IMR-90 (cell line): ENCODE results near the gene NTSR2. TPM values are rescaled to one million over a fixed set of nuclear protein-coding genes. Genes with fewer than 3 reads are reported as not detected.

Experiments used
- ATAC-seq: fragments of 200-7000 bp; cut with Tn5 transposase; 2 replicates; pipeline ENCODE4 v1.9.1; 2020; ENCODE audit warnings: low read depth, mild to moderate bottlenecking, moderate library complexity
- BruUV-seq: library from RNA; stranded (reverse); fragments of 400-500 nt; replicated peaks from 2 replicates; lab custom pipeline; 2021; lab: Mats Ljungman, UMichigan
- CTCF ChIA-PET: fragments of 300-600 bp; formaldehyde crosslinking; extraction: SDS; loops from one replicate; lab custom pipeline; 2021; ENCODE audit warnings: antibody characterized with exemption; lab: Yijun Ruan, JAX
- POLR2A ChIA-PET: fragments of 300-600 bp; sonication (Branson Sonifier 250); formaldehyde crosslinking; loops from one replicate; lab custom pipeline; 2022; ENCODE audit warnings: antibody characterized with exemption; ENCODE audit not compliant: unreplicated experiment; lab: Charles Lee
- DNase-seq: peaks from one replicate; pipeline ENCODE4 v3.0.0; 2013
- H2AFZ ChIP-seq: replicated peaks from 2 replicates; pipeline ENCODE3; 2013; ENCODE audit warnings: low read length, mild to moderate bottlenecking; ENCODE audit not compliant: poor library complexity
- H2AK5ac ChIP-seq: 2 replicates; pipeline ENCODE4 v1.6.1; 2013; ENCODE audit warnings: low read depth, low read length, inconsistent platforms
- H2AK9ac ChIP-seq: replicated peaks from 2 replicates; pipeline ENCODE3; 2013; ENCODE audit warnings: mild to moderate bottlenecking, low read depth, low read length, moderate library complexity; ENCODE audit not compliant: poor library complexity
- H2BK120ac ChIP-seq: 2 replicates; pipeline ENCODE4 v1.6.1; 2013; ENCODE audit warnings: low read depth, low read length, inconsistent platforms
- H2BK15ac ChIP-seq: 3 replicates; pipeline ENCODE4 v1.6.1; 2013; ENCODE audit warnings: low read depth, low read length, inconsistent platforms
- H2BK20ac ChIP-seq: 2 replicates; pipeline ENCODE4 v1.6.1; 2013; ENCODE audit warnings: low read depth, mild to moderate bottlenecking, inconsistent platforms, low read length, moderate library complexity
- H2BK5ac ChIP-seq: 2 replicates; pipeline ENCODE4 v1.6.1; 2013; ENCODE audit warnings: mild to moderate bottlenecking, low read depth, low read length, inconsistent platforms; ENCODE audit not compliant: poor library complexity, severe bottlenecking
- H3K14ac ChIP-seq: replicated peaks from 2 replicates; pipeline ENCODE4 v1.6.1; 2013; ENCODE audit warnings: low read depth, low read length, inconsistent platforms
- H3K18ac ChIP-seq: 2 replicates; pipeline ENCODE4 v1.6.1; 2013; ENCODE audit warnings: low read depth, low read length, control low read depth
- H3K23ac ChIP-seq: 2 replicates; pipeline ENCODE4 v1.6.1; 2013; ENCODE audit warnings: low read depth, low read length, inconsistent platforms
- H3K27ac ChIP-seq: 2 replicates; pipeline ENCODE4 v1.5.1; 2013; ENCODE audit warnings: mild to moderate bottlenecking, control low read depth, low read length; ENCODE audit not compliant: insufficient read depth
- H3K27me3 ChIP-seq: 2 replicates; pipeline ENCODE4 v1.6.1; 2013; ENCODE audit warnings: low read length; ENCODE audit not compliant: control insufficient read depth, insufficient read depth
- H3K36me3 ChIP-seq: 2 replicates; pipeline ENCODE4 v1.6.1; 2013; ENCODE audit warnings: low read length, mixed read lengths; ENCODE audit not compliant: control insufficient read depth, insufficient read depth
- H3K4ac ChIP-seq: 2 replicates; pipeline ENCODE4 v1.6.1; 2013; ENCODE audit warnings: low read depth, low read length, inconsistent platforms
- H3K4me1 ChIP-seq: 2 replicates; pipeline ENCODE4 v1.6.1; 2013; ENCODE audit warnings: low read length, mixed read lengths; ENCODE audit not compliant: control insufficient read depth, insufficient read depth
- H3K4me2 ChIP-seq: 2 replicates; pipeline ENCODE4 v1.6.1; 2013; ENCODE audit warnings: low read depth, mild to moderate bottlenecking, control low read depth, low read length, moderate library complexity
- H3K4me3 ChIP-seq: 2 replicates; pipeline ENCODE4 v1.5.1; 2013; ENCODE audit warnings: low read depth, mild to moderate bottlenecking, control low read depth, low read length, moderate library complexity; ENCODE audit not compliant: insufficient read depth
- H3K56ac ChIP-seq: 2 replicates; pipeline ENCODE4 v1.6.1; 2013; ENCODE audit warnings: low read length, inconsistent platforms; ENCODE audit not compliant: insufficient read depth; ENCODE audit errors: extremely low read depth
- H3K79me1 ChIP-seq, 2 experiments: 2 replicates each; pipeline ENCODE4 v1.6.1; 2013; ENCODE audit warnings: low read length in 2 of 2, inconsistent platforms in 1 of 2, low read depth in 1 of 2
- H3K9ac ChIP-seq: 2 replicates; pipeline ENCODE4 v1.6.1; 2013; ENCODE audit warnings: low read depth, low read length, control low read depth
- H3K9me1 ChIP-seq: 2 replicates; pipeline ENCODE4 v1.6.1; 2013; ENCODE audit warnings: low read length, inconsistent platforms; ENCODE audit not compliant: insufficient read depth
- H3K9me3 ChIP-seq: 2 replicates; pipeline ENCODE4 v1.6.1; 2013; ENCODE audit warnings: low read length; ENCODE audit not compliant: control insufficient read depth, insufficient read depth
- H4K20me1 ChIP-seq: 2 replicates; pipeline ENCODE4 v1.6.1; 2013; ENCODE audit warnings: low read length, inconsistent platforms; ENCODE audit not compliant: insufficient read depth
- H4K5ac ChIP-seq: 2 replicates; pipeline ENCODE4 v1.6.1; 2013; ENCODE audit warnings: mild to moderate bottlenecking, low read depth, low read length, control low read depth
- H4K8ac ChIP-seq, 2 experiments: 2 replicates each; pipeline ENCODE4 v1.6.1; 2013; ENCODE audit warnings: low read depth in 2 of 2, low read length in 2 of 2, control low read depth in 1 of 2, inconsistent platforms in 1 of 2
- H4K91ac ChIP-seq: 2 replicates; pipeline ENCODE4 v1.6.1; 2013; ENCODE audit warnings: low read depth, low read length, inconsistent platforms; ENCODE audit not compliant: insufficient read depth
- BHLHE40 ChIP-seq: fragments of 150-350 bp; IDR thresholded peaks from 2 replicates; pipeline ENCODE4 v1.6.1; 2016; ENCODE audit warnings: mild to moderate bottlenecking, low read depth, low read length
- CEBPB ChIP-seq: IDR thresholded peaks from 2 replicates; pipeline ENCODE4 v1.6.1; 2012; ENCODE audit warnings: low read depth, low read length, improper control_type of control experiment
- CHD1 ChIP-seq: IDR thresholded peaks from 2 replicates; pipeline ENCODE4 v1.6.1; 2012; ENCODE audit warnings: low read depth, low read length, improper control_type of control experiment
- FOS ChIP-seq: fragments of 150-350 bp; IDR thresholded peaks from 2 replicates; pipeline ENCODE4 v1.6.1; 2016; ENCODE audit warnings: low read depth, low read length
- MAFK ChIP-seq: IDR thresholded peaks from 2 replicates; pipeline ENCODE4 v1.6.1; 2012; ENCODE audit warnings: low read depth, low read length, improper control_type of control experiment
- MAZ ChIP-seq: IDR thresholded peaks from 2 replicates; pipeline ENCODE4 v1.6.1; 2012; ENCODE audit warnings: low read depth, mild to moderate bottlenecking, low read length, improper control_type of control experiment, moderate library complexity, borderline replicate concordance
- MXI1 ChIP-seq: IDR thresholded peaks from 2 replicates; pipeline ENCODE4 v1.6.1; 2012; ENCODE audit warnings: low read depth, mild to moderate bottlenecking, low read length, moderate library complexity, borderline replicate concordance
- NFE2L2 ChIP-seq: fragments of 150-350 bp; IDR thresholded peaks from 2 replicates; pipeline ENCODE4 v1.6.1; 2016; ENCODE audit warnings: low read depth, mild to moderate bottlenecking, low read length
- POLR2A ChIP-seq: IDR thresholded peaks from 2 replicates; pipeline ENCODE4 v1.6.1; 2012; ENCODE audit warnings: mild to moderate bottlenecking, low read depth, low read length
- RAD21 ChIP-seq: IDR thresholded peaks from 2 replicates; pipeline ENCODE4 v1.6.1; 2012; ENCODE audit warnings: low read length, improper control_type of control experiment
- RCOR1 ChIP-seq: IDR thresholded peaks from 2 replicates; pipeline ENCODE4 v1.6.1; 2012; ENCODE audit warnings: mild to moderate bottlenecking, low read length, improper control_type of control experiment; ENCODE audit not compliant: insufficient replicate concordance
- RFX5 ChIP-seq: IDR thresholded peaks from 2 replicates; pipeline ENCODE4 v1.8.0; 2012; ENCODE audit warnings: low read depth, mild to moderate bottlenecking, low read length, moderate library complexity
- SMC3 ChIP-seq: fragments of 150-350 bp; IDR thresholded peaks from 2 replicates; pipeline ENCODE4 v1.6.1; 2016; ENCODE audit warnings: low read depth, mild to moderate bottlenecking, antibody characterized with exemption, low read length, moderate library complexity
- WGBS, 2 experiments: methylation state at CpG; one replicate each; pipeline versions ENCODE4 v1.1.5 to v1.1.7; 2013; ENCODE audit warnings: missing lambda C conversion rate in 2 of 2; ENCODE audit not compliant: insufficient read length in 1 of 2; ENCODE audit errors: extremely low coverage in 2 of 2; 5-methylcytosine and 5-hydroxymethylcytosine counted together
- dilution Hi-C: fragments of 300-500 bp; cut with HindIII; formaldehyde crosslinking; loops from one replicate; pipeline ENCODE4 v1.14.3; 2018; ENCODE audit warnings: low sequenced_read_pairs; ENCODE audit not compliant: unreplicated experiment
- in situ Hi-C: fragments of 300-500 bp; cut with MboI; formaldehyde crosslinking; loops from 3 replicates; pipeline ENCODE4 v1.14.3; 2019; ENCODE audit warnings: low sequenced_read_pairs, inconsistent platforms, mixed read lengths
- intact Hi-C: fragments of 100-400 bp; cut with micrococcal nuclease; formaldehyde crosslinking; loops from 2 replicates; pipeline ENCODE4 v1.10.0; 2022
- polyA plus RNA-seq, 3 experiments: library from polyadenylated mRNA; depleted of rRNA; stranded (reverse); fragments of >200 nt; gene quantifications; 2 replicates each; pipeline ENCODE4 v1.2.3, GENCODE V29; 2012; ENCODE audit warnings: low replicate concordance in 1 of 3
- total RNA-seq: library from RNA; depleted of rRNA; stranded (reverse); fragments of >200 nt; gene quantifications from 2 replicates; pipeline ENCODE4 v1.2.3, GENCODE V29; 2012
- TF ChIP-seq, protein P1 (sequence below): conservative IDR thresholded peaks from 2 replicates; pipeline ENCODE4 v1.5.1; 2012; ENCODE audit warnings: mild to moderate bottlenecking, low read depth, low read length, improper control_type of control experiment
- TF ChIP-seq, protein P2 (sequence below): fragments of 150-350 bp; IDR thresholded peaks from 2 replicates; pipeline ENCODE4 v1.6.1; 2017; ENCODE audit warnings: mild to moderate bottlenecking, antibody characterized with exemption, low read length, low read depth
- TF ChIP-seq, protein P3 (sequence below): fragments of 150-350 bp; IDR thresholded peaks from 2 replicates; pipeline ENCODE4 v1.6.1; 2016; ENCODE audit warnings: low read depth, mild to moderate bottlenecking, low read length, moderate library complexity, borderline replicate concordance

The NTSR2 gene
- total and polyA plus RNA-seq, 2 of the 4 experiments (the other 2 are of a cell fraction), result not detected

DNA sequence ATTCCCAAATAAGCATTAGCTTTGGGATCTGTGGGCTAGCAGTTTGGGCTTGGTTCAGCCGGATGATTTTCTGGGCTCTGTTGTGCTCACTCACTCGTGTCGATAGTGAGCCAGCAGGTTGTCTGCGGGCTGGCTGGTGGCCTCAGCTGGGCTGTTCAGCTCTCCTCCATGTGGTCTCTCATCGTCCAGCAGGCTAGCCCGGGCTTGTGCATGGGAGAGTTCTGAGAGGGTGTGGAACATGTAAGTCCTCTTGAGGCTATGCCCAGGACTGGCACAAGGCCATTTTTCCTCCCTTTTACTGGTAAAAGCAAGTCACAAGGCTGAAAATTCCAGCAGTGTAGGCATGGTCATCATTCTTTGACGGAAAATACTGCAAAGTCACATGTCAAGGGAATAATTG is 38.5 kb downstream of the NTSR2 start:
- H3K9ac ChIP-seq, result no peak overlapping the region
- H3K23ac ChIP-seq, result no peak overlapping the region
- no peak overlapping the region for H3K56ac ChIP-seq
- H4K5ac ChIP-seq, result no peak overlapping the region
- no peak overlapping the region for H2BK120ac ChIP-seq
- WGBS, 2 experiments, result 100% methylated on average over 1 of the region's 7 CpGs; no CpG with 5 or more reads in 1 of the 2 experiments
- no peaks in the 10 kb centered on the region for H4K20me1 ChIP-seq
- H3K14ac ChIP-seq, result no peak overlapping the region
- no peaks in the 10 kb centered on the region for H3K9me1 ChIP-seq
- no peak overlapping the region for H3K4me2 ChIP-seq
- no peak overlapping the region for H4K8ac ChIP-seq
- DNase-seq (no peak), ATAC-seq (no peak)
- no TSS peak for BruUV-seq
- dilution Hi-C loops, result no loop called here
- ChIA-PET POLR2A (no interaction called here), CTCF (interaction anchor here (1.4 to 1.6 kb wide), 2 partner anchors 11 to 154 kb away, joined by 3 to 5 read pairs; no protein-coding TSS in a partner anchor)
- peaks cover 11% of the 10 kb centered on the region for H3K9me3 ChIP-seq
- H2BK20ac ChIP-seq, result no peak overlapping the region
- no peak overlapping the region for H3K4me3 ChIP-seq
- no peak overlapping the region for H2AK9ac ChIP-seq
- intact Hi-C loops, result no loop called here
- H2AFZ ChIP-seq, result peak overlapping the region; percentile 33
- no peaks in the 10 kb centered on the region for H3K4me1 ChIP-seq
- H3K36me3 ChIP-seq, result no peaks in the 10 kb centered on the region
- no peak overlapping the region for H2AK5ac ChIP-seq
- H2BK15ac ChIP-seq, result no peak overlapping the region
- no peak overlapping the region for H3K4ac ChIP-seq
- no peak overlapping the region for H2BK5ac ChIP-seq
- no peak for TF ChIP-seq POLR2A
- no peak for TF ChIP-seq NFE2L2
- no peak for TF ChIP-seq RCOR1
- TF ChIP-seq CEBPB, result no peak
- TF ChIP-seq, protein P1, sequence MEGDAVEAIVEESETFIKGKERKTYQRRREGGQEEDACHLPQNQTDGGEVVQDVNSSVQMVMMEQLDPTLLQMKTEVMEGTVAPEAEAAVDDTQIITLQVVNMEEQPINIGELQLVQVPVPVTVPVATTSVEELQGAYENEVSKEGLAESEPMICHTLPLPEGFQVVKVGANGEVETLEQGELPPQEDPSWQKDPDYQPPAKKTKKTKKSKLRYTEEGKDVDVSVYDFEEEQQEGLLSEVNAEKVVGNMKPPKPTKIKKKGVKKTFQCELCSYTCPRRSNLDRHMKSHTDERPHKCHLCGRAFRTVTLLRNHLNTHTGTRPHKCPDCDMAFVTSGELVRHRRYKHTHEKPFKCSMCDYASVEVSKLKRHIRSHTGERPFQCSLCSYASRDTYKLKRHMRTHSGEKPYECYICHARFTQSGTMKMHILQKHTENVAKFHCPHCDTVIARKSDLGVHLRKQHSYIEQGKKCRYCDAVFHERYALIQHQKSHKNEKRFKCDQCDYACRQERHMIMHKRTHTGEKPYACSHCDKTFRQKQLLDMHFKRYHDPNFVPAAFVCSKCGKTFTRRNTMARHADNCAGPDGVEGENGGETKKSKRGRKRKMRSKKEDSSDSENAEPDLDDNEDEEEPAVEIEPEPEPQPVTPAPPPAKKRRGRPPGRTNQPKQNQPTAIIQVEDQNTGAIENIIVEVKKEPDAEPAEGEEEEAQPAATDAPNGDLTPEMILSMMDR, result no peak
- TF ChIP-seq RFX5, result no peak
- no peak for TF ChIP-seq MAZ
- TF ChIP-seq MXI1, result no peak
- TF ChIP-seq BHLHE40, result no peak
- TF ChIP-seq, protein P2, sequence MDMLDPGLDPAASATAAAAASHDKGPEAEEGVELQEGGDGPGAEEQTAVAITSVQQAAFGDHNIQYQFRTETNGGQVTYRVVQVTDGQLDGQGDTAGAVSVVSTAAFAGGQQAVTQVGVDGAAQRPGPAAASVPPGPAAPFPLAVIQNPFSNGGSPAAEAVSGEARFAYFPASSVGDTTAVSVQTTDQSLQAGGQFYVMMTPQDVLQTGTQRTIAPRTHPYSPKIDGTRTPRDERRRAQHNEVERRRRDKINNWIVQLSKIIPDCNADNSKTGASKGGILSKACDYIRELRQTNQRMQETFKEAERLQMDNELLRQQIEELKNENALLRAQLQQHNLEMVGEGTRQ, result no peak
- TF ChIP-seq, protein P3, sequence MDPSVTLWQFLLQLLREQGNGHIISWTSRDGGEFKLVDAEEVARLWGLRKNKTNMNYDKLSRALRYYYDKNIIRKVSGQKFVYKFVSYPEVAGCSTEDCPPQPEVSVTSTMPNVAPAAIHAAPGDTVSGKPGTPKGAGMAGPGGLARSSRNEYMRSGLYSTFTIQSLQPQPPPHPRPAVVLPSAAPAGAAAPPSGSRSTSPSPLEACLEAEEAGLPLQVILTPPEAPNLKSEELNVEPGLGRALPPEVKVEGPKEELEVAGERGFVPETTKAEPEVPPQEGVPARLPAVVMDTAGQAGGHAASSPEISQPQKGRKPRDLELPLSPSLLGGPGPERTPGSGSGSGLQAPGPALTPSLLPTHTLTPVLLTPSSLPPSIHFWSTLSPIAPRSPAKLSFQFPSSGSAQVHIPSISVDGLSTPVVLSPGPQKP, result no peak
- no peak for TF ChIP-seq FOS
- no peak for TF ChIP-seq RAD21
- TF ChIP-seq CHD1, result no peak
- TF ChIP-seq SMC3, result no peak
- no peak for TF ChIP-seq MAFK
- in situ Hi-C loops, result no loop called here
- H3K27me3 ChIP-seq, result peaks cover 47% of the 10 kb centered on the region
- no peak overlapping the region for H3K18ac ChIP-seq
- no peak overlapping the region for H3K27ac ChIP-seq
- no peaks in the 10 kb centered on the region for H3K79me1 ChIP-seq
- H4K91ac ChIP-seq, result no peak overlapping the region
